Measurements from ENCODE around the gene MKS1. TPM values are rescaled to one million over a fixed set of nuclear protein-coding genes. Genes with fewer than 3 reads are reported as not detected.

MKS1 gene
- polyA plus RNA-seq (ENCODE audit: insufficient read length) = 17.0 TPM

- DNase-seq = peak; percentile 96
Measured at GRCh38 chr17:58219007-58219788, at the start of gene MKS1. Gene MKS1, minus strand, starts transcription at chr17:58219255. Its CDS starts 25 bp downstream, at chr17:58219230.

GRCh38 chr17:58268326-58268725, 49.3 kb upstream of the MKS1 start:
- no peak for DNase-seq

DNA sequence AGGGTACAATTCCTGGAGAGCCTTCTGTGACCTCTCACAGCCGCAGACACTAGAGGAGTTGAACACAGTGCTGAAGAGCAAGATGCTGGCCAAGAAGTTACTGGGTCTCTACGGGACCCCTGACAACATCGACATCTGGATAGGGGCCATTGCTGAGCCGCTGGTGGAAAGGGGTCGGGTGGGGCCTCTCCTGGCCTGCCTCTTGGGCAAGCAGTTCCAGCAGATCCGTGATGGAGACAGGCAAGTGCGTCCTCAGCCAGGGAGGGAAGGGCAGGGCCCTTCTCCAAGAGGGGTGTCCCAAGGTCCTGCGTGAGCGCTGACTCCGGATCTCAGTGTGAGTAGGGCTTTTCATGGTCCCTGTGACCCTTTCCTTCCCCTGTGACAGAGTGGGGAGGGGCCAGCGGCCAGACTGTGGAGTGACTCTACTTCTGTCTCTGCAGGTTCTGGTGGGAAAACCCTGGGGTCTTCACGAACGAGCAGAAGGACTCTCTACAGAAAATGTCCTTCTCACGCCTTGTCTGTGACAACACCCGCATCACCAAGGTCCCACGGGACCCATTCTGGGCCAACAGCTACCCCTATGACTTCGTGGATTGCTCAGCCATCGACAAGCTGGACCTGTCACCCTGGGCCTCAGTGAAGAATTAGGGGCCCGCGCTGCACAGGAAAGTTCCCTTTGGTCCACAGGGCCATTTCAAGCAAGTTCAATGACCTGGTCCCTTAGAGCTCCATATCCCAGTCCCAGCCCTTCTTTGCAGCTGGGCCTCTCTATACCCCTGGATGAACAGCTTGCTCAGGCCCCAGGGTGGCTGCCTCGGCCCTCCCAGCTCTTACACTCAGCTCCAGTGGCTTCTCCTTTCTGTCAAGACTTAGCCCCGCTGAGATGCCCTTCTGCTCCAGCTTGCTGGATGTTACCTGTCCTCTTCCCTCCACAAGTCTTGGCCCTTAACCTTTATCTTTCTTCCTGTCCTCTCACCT, 48.6 kb upstream of the MKS1 start:
- no peak for DNase-seq

DNA sequence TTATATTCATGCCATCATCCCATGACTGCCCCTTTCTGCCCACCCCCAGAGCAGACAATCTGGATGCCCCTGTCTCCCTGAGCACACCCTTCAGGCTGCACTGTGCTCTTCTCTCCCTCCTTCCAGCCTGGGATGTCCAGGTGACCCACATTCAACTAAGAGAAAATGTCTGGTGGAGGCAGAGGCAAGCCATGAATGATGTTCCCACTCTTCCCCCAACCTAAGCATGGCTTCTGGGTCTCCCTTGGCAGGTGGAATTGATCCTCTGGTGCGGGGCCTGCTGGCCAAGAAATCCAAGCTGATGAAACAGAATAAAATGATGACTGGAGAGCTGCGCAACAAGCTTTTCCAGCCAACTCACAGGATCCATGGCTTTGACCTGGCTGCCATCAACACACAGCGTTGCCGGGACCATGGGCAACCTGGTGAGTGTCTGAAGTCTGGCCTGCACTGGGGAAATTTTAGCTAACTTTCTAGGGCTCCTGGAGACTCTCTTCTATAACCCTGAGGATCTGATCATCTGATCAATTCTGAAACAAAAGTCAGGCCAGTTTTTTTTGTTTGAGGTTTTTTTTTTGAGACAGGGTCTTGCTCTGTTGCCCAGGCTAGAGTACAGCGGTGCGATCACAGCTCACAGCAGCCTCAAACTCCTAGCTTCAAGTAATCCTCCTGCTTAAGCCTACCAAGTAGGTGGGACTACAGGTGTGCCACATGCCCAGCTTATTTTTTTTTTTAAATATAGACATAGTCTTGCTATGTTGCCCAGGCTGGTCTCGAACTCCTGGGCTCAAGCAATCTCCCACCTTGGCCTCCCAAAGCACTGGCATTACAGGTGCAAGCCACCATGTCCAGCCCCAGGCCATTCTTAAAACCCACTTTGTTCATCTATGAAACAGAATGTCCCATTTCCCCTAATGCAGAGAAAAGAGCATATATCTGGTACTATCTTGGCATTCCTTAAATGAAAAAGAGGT, 47.1 kb upstream of the MKS1 start:
- no peak for DNase-seq

DNA sequence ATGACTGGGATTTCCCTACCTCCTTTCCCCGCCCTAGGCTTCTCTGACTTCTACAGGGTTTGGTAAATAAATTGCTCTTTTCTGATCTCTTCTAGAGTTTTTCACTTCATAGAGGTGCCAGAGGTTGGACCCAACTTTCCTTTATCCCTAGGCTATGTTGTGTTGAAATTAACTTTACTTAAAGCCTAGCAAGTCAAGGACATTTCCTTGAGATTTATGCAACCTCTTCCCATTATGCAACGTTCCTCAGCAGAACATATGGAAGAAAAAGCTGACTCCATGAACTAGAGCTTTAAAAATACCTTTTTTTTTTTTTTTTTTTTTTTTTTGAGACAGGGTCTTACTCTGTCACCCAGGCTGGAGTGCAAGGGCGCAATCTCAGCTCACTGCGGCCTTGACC, 46.2 kb upstream of the MKS1 start:
- no peak for DNase-seq

DNA sequence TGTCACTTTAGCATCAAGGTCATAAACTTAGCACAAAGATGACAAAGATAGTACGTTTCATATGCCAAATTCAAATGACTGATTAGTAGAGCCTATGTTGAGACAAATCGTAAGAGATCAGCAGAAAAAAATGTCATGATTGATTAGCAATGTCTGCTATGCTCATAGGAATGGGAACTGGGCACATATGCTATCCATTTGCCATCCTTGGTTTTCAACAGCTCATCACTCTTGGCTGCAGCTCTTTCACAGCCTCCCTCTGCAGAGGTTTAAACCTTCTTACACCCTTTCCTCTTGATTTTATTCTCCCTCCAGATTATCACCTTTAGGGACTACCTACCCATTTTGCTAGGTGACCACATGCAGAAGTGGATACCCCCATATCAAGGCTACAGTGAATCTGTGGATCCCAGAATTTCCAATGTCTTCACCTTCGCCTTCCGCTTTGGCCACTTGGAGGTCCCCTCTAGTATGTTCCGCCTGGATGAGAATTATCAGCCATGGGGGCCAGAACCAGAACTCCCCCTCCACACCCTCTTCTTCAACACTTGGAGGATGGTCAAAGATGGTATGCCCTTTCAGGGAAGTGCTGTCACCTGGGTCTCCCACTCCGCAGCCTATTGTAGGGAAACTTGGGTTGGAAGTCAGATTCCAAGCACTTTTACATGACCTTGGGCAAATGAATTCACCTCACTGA, 45.5 kb upstream of the MKS1 start:
- no peak for DNase-seq

GRCh38 chr17:58263773-58264172, 44.7 kb upstream of the MKS1 start:
- no peak for DNase-seq

GRCh38 chr17:58262149-58262548, 43.1 kb upstream of the MKS1 start:
- DNase-seq = no peak

DNA sequence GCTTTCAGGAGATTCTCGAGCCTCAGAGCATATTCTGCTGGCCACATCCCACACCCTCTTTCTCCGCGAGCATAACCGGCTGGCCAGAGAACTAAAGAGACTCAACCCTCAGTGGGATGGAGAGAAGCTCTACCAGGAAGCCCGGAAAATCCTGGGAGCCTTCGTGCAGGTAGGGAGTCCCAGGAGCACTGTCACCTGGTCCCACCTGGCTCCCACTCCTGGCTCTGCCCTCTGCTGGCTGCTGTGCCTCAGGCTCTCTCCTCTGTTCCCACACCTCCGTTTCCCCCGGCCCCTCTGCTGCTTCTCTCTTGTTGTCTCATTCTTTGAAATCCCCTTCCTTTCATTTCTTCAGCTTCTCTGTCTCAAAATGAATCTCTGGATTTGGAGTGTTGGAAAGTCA, 35.7 kb upstream of the MKS1 start:
- no peak for DNase-seq

DNA sequence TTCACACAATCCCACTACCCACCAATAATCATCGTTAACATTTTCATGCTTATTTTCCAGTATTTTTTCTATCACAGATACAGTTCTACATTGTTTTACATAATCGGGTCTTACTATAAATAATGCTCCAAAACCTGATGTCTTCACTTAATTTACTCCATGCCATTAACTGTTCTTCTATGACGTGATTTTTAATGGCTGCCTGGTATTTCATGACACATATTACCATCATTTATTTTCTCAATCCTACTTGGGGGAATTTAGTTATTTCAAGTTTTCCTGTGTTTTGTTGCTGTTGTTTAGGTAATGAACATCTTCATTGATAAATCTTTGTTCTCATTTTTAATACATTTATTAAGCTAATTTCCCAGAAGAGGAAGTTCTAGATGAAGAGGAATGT, 34.0 kb upstream of the MKS1 start:
- DNase-seq = no peak

DNA sequence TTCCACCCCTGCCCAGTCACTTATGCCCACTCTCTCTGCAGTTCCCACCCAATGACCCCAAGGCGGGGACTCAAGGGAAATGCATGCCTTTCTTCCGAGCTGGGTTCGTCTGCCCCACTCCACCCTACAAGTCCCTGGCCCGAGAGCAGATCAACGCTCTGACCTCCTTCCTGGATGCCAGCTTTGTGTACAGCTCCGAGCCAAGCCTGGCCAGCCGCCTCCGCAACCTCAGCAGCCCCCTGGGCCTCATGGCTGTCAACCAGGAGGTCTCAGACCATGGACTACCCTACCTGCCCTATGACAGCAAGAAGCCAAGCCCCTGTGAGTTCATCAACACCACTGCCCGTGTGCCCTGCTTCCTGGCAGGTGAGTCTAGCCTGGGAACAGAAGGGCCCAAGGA, 33.1 kb upstream of the MKS1 start:
- no peak for DNase-seq

DNA sequence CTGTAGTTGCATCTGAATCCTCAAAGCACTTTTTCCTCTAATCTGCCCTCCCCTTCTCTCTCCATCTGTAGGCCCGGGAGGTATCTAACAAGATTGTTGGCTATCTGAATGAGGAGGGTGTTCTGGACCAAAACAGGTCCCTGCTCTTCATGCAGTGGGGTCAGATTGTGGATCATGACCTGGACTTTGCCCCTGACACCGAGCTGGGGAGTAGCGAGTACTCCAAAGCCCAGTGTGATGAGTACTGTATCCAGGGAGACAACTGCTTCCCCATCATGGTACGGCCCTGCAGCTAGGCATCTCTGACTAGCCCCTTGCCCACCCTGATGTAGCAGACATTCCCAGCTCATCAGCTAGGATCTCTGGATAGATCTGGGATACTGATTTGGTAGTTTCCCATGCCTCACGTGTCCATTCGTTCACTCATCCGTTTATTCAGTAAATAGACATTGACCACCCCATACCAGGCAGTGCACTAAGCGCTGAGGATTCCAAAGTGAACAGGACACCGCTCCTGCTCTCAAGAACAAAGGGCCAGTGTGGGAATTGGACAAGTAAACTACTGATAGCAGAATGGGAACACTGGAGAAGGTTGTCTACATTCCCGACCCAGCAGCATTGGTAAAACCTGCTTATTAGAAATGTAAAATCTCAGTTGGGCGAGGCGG, 31.4 kb upstream of the MKS1 start:
- no peak for DNase-seq

GRCh38 chr17:58249270-58250133, 30.4 kb upstream of the MKS1 start:
- peak; percentile 76 for DNase-seq

DNA sequence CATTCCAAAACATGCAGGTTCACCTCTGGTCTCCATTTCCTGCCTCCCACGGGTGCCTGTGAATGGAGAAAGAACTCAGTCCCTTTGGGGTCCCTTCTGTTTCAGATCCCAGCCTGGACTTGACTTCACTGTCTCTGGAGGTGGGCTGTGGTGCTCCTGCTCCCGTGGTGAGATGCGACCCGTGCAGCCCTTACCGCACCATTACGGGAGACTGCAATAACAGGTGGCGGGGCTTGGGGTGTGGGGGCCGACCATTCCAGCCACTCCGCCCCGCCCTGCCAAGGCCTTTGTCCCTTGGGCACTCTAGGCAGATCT, 29.9 kb upstream of the MKS1 start:
- DNase-seq = no peak

GRCh38 chr17:58247511-58248363, 28.7 kb upstream of the MKS1 start:
- DNase-seq = no peak

- DNase-seq = no peak
Measured at GRCh38 chr17:58246781-58247180, 27.7 kb upstream of the MKS1 start.

GRCh38 chr17:58246104-58246740, 27.2 kb upstream of the MKS1 start:
- DNase-seq = no peak

DNA sequence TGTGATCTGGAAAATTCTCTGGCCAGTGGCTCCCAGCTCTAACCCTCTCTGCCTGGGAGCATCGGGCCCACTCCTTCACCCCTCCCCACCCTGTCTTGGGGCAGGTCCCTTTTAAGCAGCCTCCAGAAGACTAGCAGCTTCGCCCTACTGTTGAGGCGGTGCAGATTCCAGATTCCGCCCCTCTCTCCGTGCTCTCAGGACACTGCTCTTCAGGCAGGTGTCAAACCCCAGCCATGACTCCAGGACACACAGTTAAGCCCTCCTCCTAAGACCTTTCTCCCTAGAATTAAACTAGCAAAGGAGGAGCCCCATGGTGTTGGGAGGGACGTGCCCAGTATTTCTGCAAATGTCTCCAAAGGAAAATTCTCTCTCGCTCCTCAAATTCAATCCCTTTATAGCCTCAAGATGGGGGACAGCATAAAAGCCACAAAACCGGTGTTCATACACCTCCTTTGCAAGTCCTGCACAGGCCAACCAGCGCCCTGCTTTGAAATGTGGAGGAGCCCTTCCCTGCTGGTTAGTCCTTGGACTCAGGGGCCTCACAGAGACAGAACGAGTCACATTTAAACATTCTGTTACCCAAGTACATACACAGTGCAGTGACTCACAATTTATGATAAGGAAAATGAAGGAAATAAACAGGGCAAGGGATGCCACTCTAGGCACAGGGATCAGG, 26.5 kb upstream of the MKS1 start:
- no peak for DNase-seq
